H9 (cell line): ENCODE measurements around the gene GSG1L. TPM values are rescaled to one million over a fixed set of nuclear protein-coding genes. Genes with fewer than 3 reads are reported as not detected.

ENCODE experiments used
- DNase-seq: peaks from one replicate; pipeline ENCODE4 v3.0.0-alpha.2; 2017
- H2AFZ ChIP-seq: one replicate; pipeline ENCODE4 v1.6.1; 2013; ENCODE audit warnings: mild to moderate bottlenecking, low read length, control low read depth, moderate library complexity
- H2AK5ac ChIP-seq: 2 replicates; pipeline ENCODE4 v1.6.1; 2013; ENCODE audit warnings: low read length, control low read depth, mixed read lengths; ENCODE audit not compliant: insufficient read length
- H2BK120ac ChIP-seq: one replicate; pipeline ENCODE4 v1.6.1; 2013; ENCODE audit warnings: low read depth, mild to moderate bottlenecking, low read length, control low read depth, inconsistent platforms; ENCODE audit not compliant: poor library complexity, severe bottlenecking
- H2BK12ac ChIP-seq: 2 replicates; pipeline ENCODE4 v1.6.1; 2013; ENCODE audit warnings: low read length, control low read depth, mixed read lengths, low read depth; ENCODE audit not compliant: insufficient read length
- H2BK15ac ChIP-seq: 2 replicates; pipeline ENCODE4 v1.6.1; 2013; ENCODE audit warnings: low read depth, low read length, control low read depth
- H2BK20ac ChIP-seq: one replicate; pipeline ENCODE4 v1.6.1; 2013; ENCODE audit warnings: low read depth, mild to moderate bottlenecking, low read length, control low read depth, inconsistent platforms; ENCODE audit not compliant: poor library complexity, severe bottlenecking
- H2BK5ac ChIP-seq: 2 replicates; pipeline ENCODE4 v1.6.1; 2013; ENCODE audit warnings: low read length, control low read depth, mixed read lengths; ENCODE audit not compliant: insufficient read length
- H3K14ac ChIP-seq: 2 replicates; pipeline ENCODE4 v1.6.1; 2013; ENCODE audit warnings: low read length, control low read depth; ENCODE audit not compliant: insufficient read depth
- H3K18ac ChIP-seq: 2 replicates; pipeline ENCODE4 v1.6.1; 2013; ENCODE audit warnings: low read depth, mild to moderate bottlenecking, mixed read lengths, low read length, control low read depth; ENCODE audit not compliant: insufficient read length
- H3K23ac ChIP-seq: 2 replicates; pipeline ENCODE4 v1.6.1; 2013; ENCODE audit warnings: low read length, control low read depth, mixed read lengths, low read depth; ENCODE audit not compliant: insufficient read length
- H3K23me2 ChIP-seq: 2 replicates; pipeline ENCODE4 v1.6.1; 2013; ENCODE audit warnings: low read depth, mild to moderate bottlenecking, mixed read lengths, low read length, control low read depth; ENCODE audit not compliant: insufficient read length, poor library complexity, severe bottlenecking
- H3K27ac ChIP-seq: 2 replicates; pipeline ENCODE4 v1.5.1; 2013; ENCODE audit warnings: low read length, control low read depth, mixed read lengths, low read depth; ENCODE audit not compliant: insufficient read length
- H3K27me3 ChIP-seq: 2 replicates; pipeline ENCODE4 v1.6.1; 2013; ENCODE audit warnings: low read length, control low read depth, inconsistent platforms; ENCODE audit not compliant: insufficient read depth
- H3K4ac ChIP-seq: 2 replicates; pipeline ENCODE4 v1.6.1; 2013; ENCODE audit warnings: low read depth, mild to moderate bottlenecking, control low read depth, inconsistent platforms, low read length, moderate library complexity
- H3K4me1 ChIP-seq: 2 replicates; pipeline ENCODE4 v1.6.1; 2013; ENCODE audit warnings: low read length, control low read depth, inconsistent platforms; ENCODE audit not compliant: insufficient read depth
- H3K4me2 ChIP-seq: 2 replicates; pipeline ENCODE4 v1.6.1; 2013; ENCODE audit warnings: low read length, control low read depth, mixed read lengths; ENCODE audit not compliant: insufficient read length, insufficient read depth
- H3K56ac ChIP-seq: 2 replicates; pipeline ENCODE4 v1.6.1; 2013; ENCODE audit warnings: low read depth, mild to moderate bottlenecking, mixed read lengths, low read length, control low read depth; ENCODE audit not compliant: insufficient read length
- H3K79me1 ChIP-seq: 2 replicates; pipeline ENCODE4 v1.6.1; 2013; ENCODE audit warnings: low read depth, mild to moderate bottlenecking, moderate library complexity, low read length, control low read depth, inconsistent platforms; ENCODE audit not compliant: insufficient read depth, poor library complexity, severe bottlenecking
- H3K79me2 ChIP-seq: 2 replicates; pipeline ENCODE4 v1.6.1; 2013; ENCODE audit warnings: low read length, control low read depth, inconsistent platforms; ENCODE audit not compliant: insufficient read depth
- H3K9ac ChIP-seq: 2 replicates; pipeline ENCODE4 v1.6.1; 2013; ENCODE audit warnings: low read length, control low read depth, mixed read lengths; ENCODE audit not compliant: insufficient read length; ENCODE audit errors: extremely low read depth
- H3K9me3 ChIP-seq: one replicate; pipeline ENCODE4 v1.6.1; 2013; ENCODE audit warnings: low read depth, low read length, inconsistent platforms; ENCODE audit not compliant: control insufficient read depth
- H3T11ph ChIP-seq: one replicate; pipeline ENCODE4 v1.6.1; 2013; ENCODE audit warnings: mild to moderate bottlenecking, low read length, control low read depth, inconsistent platforms
- H4K20me1 ChIP-seq: one replicate; pipeline ENCODE4 v1.6.1; 2013; ENCODE audit not compliant: control insufficient read depth, insufficient read length, insufficient read depth
- H4K5ac ChIP-seq: 2 replicates; pipeline ENCODE4 v1.6.1; 2013; ENCODE audit warnings: low read depth, mild to moderate bottlenecking, mixed read lengths, low read length, control low read depth; ENCODE audit not compliant: insufficient read length
- H4K8ac ChIP-seq: replicated peaks from 2 replicates; pipeline ENCODE4 v1.6.1; 2013; ENCODE audit warnings: low read length, control low read depth, mixed read lengths, low read depth; ENCODE audit not compliant: insufficient read length
- H4K91ac ChIP-seq: 2 replicates; pipeline ENCODE4 v1.6.1; 2013; ENCODE audit warnings: low read depth, mild to moderate bottlenecking, moderate library complexity, mixed read lengths, low read length, control low read depth; ENCODE audit not compliant: insufficient read length
- H3K27ac Mint-ChIP-seq, 3 experiments: 2 replicates in 2 of 3; 3 replicates in 1 of 3; pipeline ENCODE4 v1.8.0; 2020 to 2021; ENCODE audit warnings: mixed read lengths in 3 of 3, mild to moderate bottlenecking in 1 of 3, moderate library complexity in 1 of 3
- H3K27me3 Mint-ChIP-seq: 2 replicates; pipeline ENCODE4 v1.8.0; 2021; ENCODE audit warnings: low read depth, mild to moderate bottlenecking, moderate library complexity, mixed read lengths
- H3K36me3 Mint-ChIP-seq, 3 experiments: 2 replicates in 2 of 3; 3 replicates in 1 of 3; pipeline ENCODE4 v1.8.0; 2020 to 2021; ENCODE audit warnings: low read depth in 3 of 3, mixed read lengths in 3 of 3; ENCODE audit not compliant: insufficient read depth in 1 of 3
- H3K4me1 Mint-ChIP-seq, 2 experiments: 2 replicates each; pipeline ENCODE4 v1.8.0; 2020; ENCODE audit warnings: mixed read lengths in 2 of 2
- H3K4me3 Mint-ChIP-seq, 2 experiments: 2 replicates in 1 of 2; 3 replicates in 1 of 2; pipeline ENCODE4 v1.8.0; 2020 to 2021; ENCODE audit warnings: mild to moderate bottlenecking in 2 of 2, mixed read lengths in 2 of 2, moderate library complexity in 1 of 2
- H3K9me3 Mint-ChIP-seq, 2 experiments: 2 replicates in 1 of 2; 3 replicates in 1 of 2; pipeline ENCODE4 v1.8.0; 2020; ENCODE audit warnings: mild to moderate bottlenecking in 2 of 2, mixed read lengths in 2 of 2, moderate library complexity in 1 of 2
- CTCF ChIP-seq: fragments of 200-600 bp; sonication (generic); conservative IDR thresholded peaks from 3 replicates; pipeline ENCODE4 v1.8.0; 2021; ENCODE audit warnings: antibody characterized with exemption, mild to moderate bottlenecking
- WGBS: extraction: QIAGEN DNeasy Blood & Tissue Kit; methylation state at CpG from one replicate; pipeline ENCODE4 v1.1.7; 2013; ENCODE audit warnings: missing lambda C conversion rate, low lambda C conversion rate, mixed read lengths; ENCODE audit not compliant: insufficient read length; ENCODE audit errors: extremely low coverage; 5-methylcytosine and 5-hydroxymethylcytosine counted together
- total RNA-seq: library from RNA; stranded (reverse); gene quantifications from 2 replicates; pipeline ENCODE4 v1.2.1, GENCODE V29; 2021

Gene GSG1L
- total RNA-seq, 1 experiment from 2014 or later: 0.35 TPM

DNA sequence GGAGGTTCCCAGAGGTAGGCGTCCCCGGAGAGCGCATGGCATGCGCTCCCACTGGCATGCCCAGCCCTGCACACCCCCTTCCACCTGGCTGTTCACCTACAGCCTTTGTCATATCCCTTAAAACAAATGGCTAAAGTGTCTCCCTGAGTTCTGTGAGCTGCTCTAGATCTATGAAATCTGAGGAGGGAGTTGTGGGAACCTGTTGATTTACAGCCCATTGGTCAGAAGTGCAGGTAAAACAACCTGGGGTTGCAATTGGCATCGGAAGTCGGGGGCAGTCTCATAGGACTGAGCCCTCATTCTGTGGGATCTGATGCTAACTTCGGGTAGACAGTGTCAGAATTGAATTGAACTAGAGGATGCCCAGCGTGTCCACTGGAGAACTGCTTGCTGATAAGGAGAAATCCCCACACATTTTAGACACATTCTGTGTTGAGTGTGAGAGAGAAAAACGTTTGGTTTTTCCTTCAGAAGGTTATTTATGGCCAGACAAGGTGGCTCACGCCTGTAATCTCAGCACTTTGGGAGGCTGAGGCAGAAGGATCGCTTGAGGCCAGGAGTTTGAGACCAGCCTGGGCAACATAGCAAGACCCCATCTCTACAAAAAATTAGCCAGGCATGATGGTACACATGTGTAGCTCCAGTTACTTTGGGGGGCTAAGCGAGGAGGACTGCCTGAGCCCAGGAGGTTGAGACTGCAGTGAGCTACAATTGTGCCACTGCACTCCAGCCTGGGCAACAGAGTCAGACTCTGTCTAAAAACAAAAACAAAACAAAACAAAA, 22.1 kb upstream of the GSG1L start:
- H3K9ac ChIP-seq: no peak overlapping the region
- no peak overlapping the region for H2AK5ac ChIP-seq
- no peak overlapping the region for H3K14ac ChIP-seq
- no peak overlapping the region for H2BK15ac ChIP-seq
- H2BK12ac ChIP-seq: no peak overlapping the region
- no peak overlapping the region for H3K27ac ChIP-seq
- no peak overlapping the region for H3T11ph ChIP-seq
- H3K27ac Mint-ChIP-seq: peak overlapping the region in 1 of 3 experiments; percentile 48; a peak in 1 of 7 replicates
- no peak overlapping the region for H3K4me2 ChIP-seq
- H3K18ac ChIP-seq: no peak overlapping the region
- no peak for TF ChIP-seq CTCF
- H4K20me1 ChIP-seq: peaks cover 2% of the 10 kb centered on the region
- H3K23me2 ChIP-seq: peaks cover 4% of the 10 kb centered on the region
- no peaks in the 10 kb centered on the region; a peak in 1 of 5 replicates for H3K9me3 Mint-ChIP-seq
- H3K79me1 ChIP-seq: no peaks in the 10 kb centered on the region
- no peak overlapping the region for H4K8ac ChIP-seq
- H2BK120ac ChIP-seq: no peak overlapping the region
- H3K4me3 Mint-ChIP-seq: no peak overlapping the region; a peak in 1 of 5 replicates
- H2AFZ ChIP-seq: no peak overlapping the region
- H3K56ac ChIP-seq: no peak overlapping the region
- peaks cover 2% of the 10 kb centered on the region for H3K27me3 Mint-ChIP-seq
- H3K4me1 Mint-ChIP-seq: peaks cover 0 to 2% of the 10 kb centered on the region in 2 experiments; a peak in 1 of 4 replicates
- no peaks in the 10 kb centered on the region for H3K9me3 ChIP-seq
- H4K5ac ChIP-seq: no peak overlapping the region
- H3K4ac ChIP-seq: no peak overlapping the region
- H2BK5ac ChIP-seq: no peak overlapping the region
- no CpG with 5 or more reads among the region's 12 CpGs for WGBS
- no peaks in the 10 kb centered on the region for H3K27me3 ChIP-seq
- H3K4me1 ChIP-seq: no peaks in the 10 kb centered on the region
- DNase-seq: no peak
- no peak overlapping the region for H3K23ac ChIP-seq
- no peak overlapping the region for H2BK20ac ChIP-seq
- no peaks in the 10 kb centered on the region for H3K79me2 ChIP-seq
- H3K36me3 Mint-ChIP-seq: no peaks in the 10 kb centered on the region
- no peak overlapping the region for H4K91ac ChIP-seq
